H9 (cell line): ENCODE data around the gene ATP12A. TPM values are rescaled to one million over a fixed set of nuclear protein-coding genes. Genes with fewer than 3 reads are reported as not detected.

Experiments
- DNase-seq: peaks from one replicate; pipeline ENCODE4 v3.0.0-alpha.2; 2017
- H2AFZ ChIP-seq: one replicate; pipeline ENCODE4 v1.6.1; 2013; ENCODE audit warnings: mild to moderate bottlenecking, low read length, control low read depth, moderate library complexity
- H2AK5ac ChIP-seq: 2 replicates; pipeline ENCODE4 v1.6.1; 2013; ENCODE audit warnings: low read length, control low read depth, mixed read lengths; ENCODE audit not compliant: insufficient read length
- H2BK120ac ChIP-seq: one replicate; pipeline ENCODE4 v1.6.1; 2013; ENCODE audit warnings: low read depth, mild to moderate bottlenecking, low read length, control low read depth, inconsistent platforms; ENCODE audit not compliant: poor library complexity, severe bottlenecking
- H2BK12ac ChIP-seq: 2 replicates; pipeline ENCODE4 v1.6.1; 2013; ENCODE audit warnings: low read length, control low read depth, mixed read lengths, low read depth; ENCODE audit not compliant: insufficient read length
- H2BK15ac ChIP-seq: 2 replicates; pipeline ENCODE4 v1.6.1; 2013; ENCODE audit warnings: low read depth, low read length, control low read depth
- H2BK20ac ChIP-seq: one replicate; pipeline ENCODE4 v1.6.1; 2013; ENCODE audit warnings: low read depth, mild to moderate bottlenecking, low read length, control low read depth, inconsistent platforms; ENCODE audit not compliant: poor library complexity, severe bottlenecking
- H2BK5ac ChIP-seq: 2 replicates; pipeline ENCODE4 v1.6.1; 2013; ENCODE audit warnings: low read length, control low read depth, mixed read lengths; ENCODE audit not compliant: insufficient read length
- H3K14ac ChIP-seq: 2 replicates; pipeline ENCODE4 v1.6.1; 2013; ENCODE audit warnings: low read length, control low read depth; ENCODE audit not compliant: insufficient read depth
- H3K18ac ChIP-seq: 2 replicates; pipeline ENCODE4 v1.6.1; 2013; ENCODE audit warnings: low read depth, mild to moderate bottlenecking, mixed read lengths, low read length, control low read depth; ENCODE audit not compliant: insufficient read length
- H3K23ac ChIP-seq: 2 replicates; pipeline ENCODE4 v1.6.1; 2013; ENCODE audit warnings: low read length, control low read depth, mixed read lengths, low read depth; ENCODE audit not compliant: insufficient read length
- H3K23me2 ChIP-seq: 2 replicates; pipeline ENCODE4 v1.6.1; 2013; ENCODE audit warnings: low read depth, mild to moderate bottlenecking, mixed read lengths, low read length, control low read depth; ENCODE audit not compliant: insufficient read length, poor library complexity, severe bottlenecking
- H3K27ac ChIP-seq: 2 replicates; pipeline ENCODE4 v1.5.1; 2013; ENCODE audit warnings: low read length, control low read depth, mixed read lengths, low read depth; ENCODE audit not compliant: insufficient read length
- H3K27me3 ChIP-seq: 2 replicates; pipeline ENCODE4 v1.6.1; 2013; ENCODE audit warnings: low read length, control low read depth, inconsistent platforms; ENCODE audit not compliant: insufficient read depth
- H3K4ac ChIP-seq: 2 replicates; pipeline ENCODE4 v1.6.1; 2013; ENCODE audit warnings: low read depth, mild to moderate bottlenecking, control low read depth, inconsistent platforms, low read length, moderate library complexity
- H3K4me1 ChIP-seq: 2 replicates; pipeline ENCODE4 v1.6.1; 2013; ENCODE audit warnings: low read length, control low read depth, inconsistent platforms; ENCODE audit not compliant: insufficient read depth
- H3K4me2 ChIP-seq: 2 replicates; pipeline ENCODE4 v1.6.1; 2013; ENCODE audit warnings: low read length, control low read depth, mixed read lengths; ENCODE audit not compliant: insufficient read length, insufficient read depth
- H3K56ac ChIP-seq: 2 replicates; pipeline ENCODE4 v1.6.1; 2013; ENCODE audit warnings: low read depth, mild to moderate bottlenecking, mixed read lengths, low read length, control low read depth; ENCODE audit not compliant: insufficient read length
- H3K79me1 ChIP-seq: 2 replicates; pipeline ENCODE4 v1.6.1; 2013; ENCODE audit warnings: low read depth, mild to moderate bottlenecking, moderate library complexity, low read length, control low read depth, inconsistent platforms; ENCODE audit not compliant: insufficient read depth, poor library complexity, severe bottlenecking
- H3K79me2 ChIP-seq: 2 replicates; pipeline ENCODE4 v1.6.1; 2013; ENCODE audit warnings: low read length, control low read depth, inconsistent platforms; ENCODE audit not compliant: insufficient read depth
- H3K9ac ChIP-seq: 2 replicates; pipeline ENCODE4 v1.6.1; 2013; ENCODE audit warnings: low read length, control low read depth, mixed read lengths; ENCODE audit not compliant: insufficient read length; ENCODE audit errors: extremely low read depth
- H3K9me3 ChIP-seq: one replicate; pipeline ENCODE4 v1.6.1; 2013; ENCODE audit warnings: low read depth, low read length, inconsistent platforms; ENCODE audit not compliant: control insufficient read depth
- H3T11ph ChIP-seq: one replicate; pipeline ENCODE4 v1.6.1; 2013; ENCODE audit warnings: mild to moderate bottlenecking, low read length, control low read depth, inconsistent platforms
- H4K20me1 ChIP-seq: one replicate; pipeline ENCODE4 v1.6.1; 2013; ENCODE audit not compliant: control insufficient read depth, insufficient read length, insufficient read depth
- H4K5ac ChIP-seq: 2 replicates; pipeline ENCODE4 v1.6.1; 2013; ENCODE audit warnings: low read depth, mild to moderate bottlenecking, mixed read lengths, low read length, control low read depth; ENCODE audit not compliant: insufficient read length
- H4K8ac ChIP-seq: replicated peaks from 2 replicates; pipeline ENCODE4 v1.6.1; 2013; ENCODE audit warnings: low read length, control low read depth, mixed read lengths, low read depth; ENCODE audit not compliant: insufficient read length
- H4K91ac ChIP-seq: 2 replicates; pipeline ENCODE4 v1.6.1; 2013; ENCODE audit warnings: low read depth, mild to moderate bottlenecking, moderate library complexity, mixed read lengths, low read length, control low read depth; ENCODE audit not compliant: insufficient read length
- H3K27ac Mint-ChIP-seq, 3 experiments: 2 replicates in 2 of 3; 3 replicates in 1 of 3; pipeline ENCODE4 v1.8.0; 2020 to 2021; ENCODE audit warnings: mixed read lengths in 3 of 3, mild to moderate bottlenecking in 1 of 3, moderate library complexity in 1 of 3
- H3K27me3 Mint-ChIP-seq: 2 replicates; pipeline ENCODE4 v1.8.0; 2021; ENCODE audit warnings: low read depth, mild to moderate bottlenecking, moderate library complexity, mixed read lengths
- H3K36me3 Mint-ChIP-seq, 3 experiments: 2 replicates in 2 of 3; 3 replicates in 1 of 3; pipeline ENCODE4 v1.8.0; 2020 to 2021; ENCODE audit warnings: low read depth in 3 of 3, mixed read lengths in 3 of 3; ENCODE audit not compliant: insufficient read depth in 1 of 3
- H3K4me1 Mint-ChIP-seq, 2 experiments: 2 replicates each; pipeline ENCODE4 v1.8.0; 2020; ENCODE audit warnings: mixed read lengths in 2 of 2
- H3K4me3 Mint-ChIP-seq, 2 experiments: 2 replicates in 1 of 2; 3 replicates in 1 of 2; pipeline ENCODE4 v1.8.0; 2020 to 2021; ENCODE audit warnings: mild to moderate bottlenecking in 2 of 2, mixed read lengths in 2 of 2, moderate library complexity in 1 of 2
- H3K9me3 Mint-ChIP-seq, 2 experiments: 2 replicates in 1 of 2; 3 replicates in 1 of 2; pipeline ENCODE4 v1.8.0; 2020; ENCODE audit warnings: mild to moderate bottlenecking in 2 of 2, mixed read lengths in 2 of 2, moderate library complexity in 1 of 2
- CTCF ChIP-seq: fragments of 200-600 bp; sonication (generic); conservative IDR thresholded peaks from 3 replicates; pipeline ENCODE4 v1.8.0; 2021; ENCODE audit warnings: antibody characterized with exemption, mild to moderate bottlenecking
- WGBS: extraction: QIAGEN DNeasy Blood & Tissue Kit; methylation state at CpG from one replicate; pipeline ENCODE4 v1.1.7; 2013; ENCODE audit warnings: missing lambda C conversion rate, low lambda C conversion rate, mixed read lengths; ENCODE audit not compliant: insufficient read length; ENCODE audit errors: extremely low coverage; 5-methylcytosine and 5-hydroxymethylcytosine counted together
- total RNA-seq: library from RNA; stranded (reverse); gene quantifications from 2 replicates; pipeline ENCODE4 v1.2.1, GENCODE V29; 2021

Gene ATP12A
- total RNA-seq, 1 experiment from 2014 or later, result 0.94 TPM

GRCh38 chr13:24663089-24663395 is 17.2 kb upstream of the ATP12A start:
- Mint-ChIP-seq H3K27me3 (peaks cover 12% of the 10 kb centered on the region; the same call in 1 of the 2 replicates), H3K9me3 (no peaks in the 10 kb centered on the region), H3K36me3 (no peaks in the 10 kb centered on the region), H3K27ac (no peak overlapping the region), H3K4me3 (no peak overlapping the region), H3K4me1 (no peaks in the 10 kb centered on the region)
- no peak overlapping the region for H3K56ac ChIP-seq
- H3K4me2 ChIP-seq, result no peak overlapping the region
- TF ChIP-seq CTCF, result no peak
- no peaks in the 10 kb centered on the region for H3K23me2 ChIP-seq
- H3K14ac ChIP-seq, result no peak overlapping the region
- WGBS, result no CpG with 5 or more reads among the region's 4 CpGs
- no peaks in the 10 kb centered on the region for H3K9me3 ChIP-seq
- H2BK12ac ChIP-seq, result no peak overlapping the region
- no peak overlapping the region for H3K23ac ChIP-seq
- H2BK5ac ChIP-seq, result no peak overlapping the region
- H4K91ac ChIP-seq, result no peak overlapping the region
- H3K4me1 ChIP-seq, result no peaks in the 10 kb centered on the region
- H3K79me2 ChIP-seq, result no peaks in the 10 kb centered on the region
- no peaks in the 10 kb centered on the region for H3K79me1 ChIP-seq
- no peak overlapping the region for H2AK5ac ChIP-seq
- H3K18ac ChIP-seq, result no peak overlapping the region
- DNase-seq, result no peak
- H2BK120ac ChIP-seq, result no peak overlapping the region
- no peak overlapping the region for H4K8ac ChIP-seq
- H3K9ac ChIP-seq, result no peak overlapping the region
- H4K5ac ChIP-seq, result no peak overlapping the region
- H3K4ac ChIP-seq, result no peak overlapping the region
- no peaks in the 10 kb centered on the region for H4K20me1 ChIP-seq
- no peak overlapping the region for H2AFZ ChIP-seq
- no peak overlapping the region for H2BK20ac ChIP-seq
- no peak overlapping the region for H3K27ac ChIP-seq
- H3T11ph ChIP-seq, result no peak overlapping the region
- H3K27me3 ChIP-seq, result no peaks in the 10 kb centered on the region
- no peak overlapping the region for H2BK15ac ChIP-seq
